ENCODE data around the gene CACNA2D2.

Gene CACNA2D2

DNA sequence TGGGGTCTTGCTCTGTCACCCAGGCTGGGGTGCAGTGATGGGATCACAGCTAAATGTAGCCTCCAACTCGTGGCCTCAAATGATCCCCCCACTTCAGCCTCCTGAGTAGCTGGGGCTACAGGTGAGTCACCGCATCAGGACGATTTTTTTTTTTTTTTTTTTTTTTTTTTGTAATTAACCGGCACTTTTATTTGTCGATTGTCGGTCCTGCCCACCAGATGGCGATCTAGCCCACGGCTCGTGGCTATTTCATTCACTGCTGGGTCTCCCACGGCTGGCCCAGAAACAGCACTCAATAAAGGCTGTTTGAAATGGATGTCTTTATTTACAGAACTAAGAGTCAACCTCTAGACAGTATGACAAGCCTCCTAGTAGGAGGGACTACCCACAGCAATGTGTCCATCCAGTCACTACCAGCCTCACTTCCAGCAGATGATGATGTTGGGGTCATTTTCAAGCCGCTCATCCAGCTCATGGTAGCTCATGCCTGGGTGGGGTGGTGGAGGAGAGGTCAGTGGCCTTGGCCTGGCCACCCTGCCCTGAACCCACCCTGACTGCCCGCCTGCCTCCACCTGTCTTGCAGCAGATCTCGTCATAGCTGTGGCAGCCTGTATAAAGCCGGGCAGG lies 156.1 kb downstream of the CACNA2D2 start:
- peak; percentile 56 to 63 for DNase-seq (ENCODE audit: low read depth in 2 of 2)

DNA sequence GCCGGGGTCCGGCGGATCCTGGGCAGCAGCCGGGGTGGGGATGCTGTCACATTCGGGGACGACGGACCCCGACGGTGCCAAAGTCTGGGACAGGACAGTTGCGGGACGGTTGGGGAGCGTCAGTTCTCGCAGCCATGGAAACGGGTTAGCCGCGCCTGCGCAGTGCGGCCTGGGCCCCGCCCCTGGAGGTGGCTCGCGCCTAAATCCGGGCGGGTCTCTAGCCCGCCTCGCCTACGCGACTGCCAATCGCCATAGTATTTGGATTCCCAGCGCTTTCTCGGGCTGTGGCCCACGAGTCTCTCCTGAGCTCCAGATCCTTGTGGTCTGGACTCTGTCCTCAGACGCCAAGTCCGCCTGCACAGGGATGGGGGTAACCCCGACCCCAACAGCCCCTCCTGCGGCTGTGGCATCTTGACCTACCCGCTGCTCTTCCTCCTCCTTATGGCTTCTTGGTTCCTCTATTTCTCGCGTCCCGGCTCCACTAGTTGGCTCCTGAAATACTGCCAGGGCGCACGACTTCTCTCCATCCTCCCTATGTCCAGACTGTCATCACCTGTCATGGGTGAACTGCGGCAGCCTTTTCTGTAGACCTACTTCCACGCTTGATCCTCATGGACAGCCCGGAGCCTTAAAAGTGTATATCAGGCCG lies 157.7 kb downstream of the CACNA2D2 start, which contains the start of gene ZMYND10:
Gene ZMYND10 (minus strand): TSS at position 147 of the 649 bp plus-strand sequence. CDS start 153 bp downstream, outside the sequence.
- DNase-seq (ENCODE audit: low read depth in 2 of 2): peak; percentile 54 to 69

DNA sequence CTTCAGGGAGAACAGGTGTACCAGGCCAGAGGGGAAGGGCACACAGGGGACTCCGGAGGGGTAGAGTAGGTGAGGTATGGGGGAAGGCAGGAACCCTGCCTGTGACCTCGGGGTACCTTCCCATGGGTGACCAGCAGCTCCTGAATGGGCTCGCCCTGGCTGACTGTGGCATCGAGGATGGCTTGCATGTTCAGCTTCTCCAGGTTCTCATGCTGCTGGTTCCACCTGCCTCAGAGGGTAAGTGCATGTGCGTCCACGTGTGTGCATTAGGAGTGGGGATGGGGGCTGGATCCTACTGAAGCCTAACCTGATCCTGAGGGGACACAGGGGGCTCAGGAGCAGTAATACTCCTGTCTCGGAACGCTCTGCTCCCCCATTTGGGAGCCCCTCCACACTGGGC lies 158.4 kb downstream of the CACNA2D2 start:
- DNase-seq (ENCODE audit: low read depth in 2 of 2): no peak

DNA sequence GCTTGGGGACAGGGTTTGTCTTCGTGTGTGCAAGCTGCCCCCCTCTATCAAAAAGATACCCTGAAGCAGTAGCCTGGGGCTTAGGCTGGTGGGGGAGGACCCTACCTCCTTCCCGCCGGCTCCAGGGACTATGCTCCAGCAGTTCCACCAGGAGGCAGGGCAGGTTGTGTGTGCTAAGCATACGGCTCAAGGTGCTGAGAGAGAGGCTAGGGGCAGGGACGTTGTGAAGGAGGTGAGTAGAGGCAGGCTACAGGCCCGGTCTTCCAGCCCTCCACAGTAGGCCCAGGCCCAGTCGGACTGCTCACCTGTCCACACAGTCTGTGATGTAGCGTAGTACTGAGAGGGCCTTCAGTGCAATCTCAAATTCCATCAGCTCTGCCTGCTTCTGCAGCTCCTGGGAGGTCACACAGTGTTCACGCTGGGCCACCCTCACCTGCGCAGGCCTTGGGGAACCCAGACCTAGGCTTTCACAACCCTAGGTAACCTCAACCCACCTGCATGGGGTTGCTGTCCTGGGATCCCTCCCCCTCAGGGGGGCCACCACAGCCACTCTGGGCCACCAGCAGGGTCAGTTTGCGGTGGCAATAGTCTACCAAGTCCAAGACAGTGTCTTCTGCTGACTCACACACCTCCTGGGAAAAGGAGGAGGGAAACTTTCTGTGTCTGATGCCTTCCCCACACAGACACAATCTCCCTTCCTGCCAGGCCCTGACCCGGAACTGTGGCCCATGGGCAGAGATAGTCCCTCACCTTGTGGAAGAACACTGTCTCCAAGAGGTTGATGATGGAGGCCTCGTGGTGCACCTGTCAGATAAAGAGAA lies 160.4 kb downstream of the CACNA2D2 start:
- DNase-seq (ENCODE audit: low read depth in 2 of 2): no peak

DNA sequence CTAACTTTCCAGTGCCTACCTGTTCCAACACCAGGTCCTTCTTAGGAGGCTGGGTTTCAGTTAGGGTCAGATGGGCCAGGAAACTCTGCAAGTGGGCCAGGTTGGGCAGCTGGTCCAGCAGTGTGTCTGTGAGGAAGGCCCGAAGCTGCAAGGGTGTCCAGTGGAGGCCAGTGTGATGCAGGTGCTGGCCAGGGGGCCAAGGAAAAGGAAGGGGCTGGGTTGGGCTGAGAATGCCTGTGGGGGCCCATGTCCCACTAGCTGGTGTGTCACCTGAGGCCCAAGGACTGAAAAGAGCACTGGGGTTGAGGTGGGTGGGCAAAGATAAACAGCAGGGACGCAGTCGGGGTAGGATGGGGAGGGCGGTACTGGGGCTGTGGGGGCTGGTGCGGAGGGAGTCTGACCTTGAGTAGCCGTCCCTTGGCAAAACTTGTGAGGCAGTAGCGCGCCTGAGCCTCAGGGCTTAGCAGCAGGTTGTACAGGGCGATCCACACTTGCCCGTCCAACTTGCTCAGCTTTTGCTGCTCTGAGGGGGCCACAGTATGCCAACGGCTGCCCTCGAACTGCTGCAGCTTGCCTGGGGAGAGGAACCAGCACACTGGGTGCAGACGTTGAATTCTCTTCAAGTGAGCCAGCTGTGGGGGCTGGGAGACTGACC lies 161.3 kb downstream of the CACNA2D2 start:
- DNase-seq (ENCODE audit: low read depth in 2 of 2): no peak

DNA sequence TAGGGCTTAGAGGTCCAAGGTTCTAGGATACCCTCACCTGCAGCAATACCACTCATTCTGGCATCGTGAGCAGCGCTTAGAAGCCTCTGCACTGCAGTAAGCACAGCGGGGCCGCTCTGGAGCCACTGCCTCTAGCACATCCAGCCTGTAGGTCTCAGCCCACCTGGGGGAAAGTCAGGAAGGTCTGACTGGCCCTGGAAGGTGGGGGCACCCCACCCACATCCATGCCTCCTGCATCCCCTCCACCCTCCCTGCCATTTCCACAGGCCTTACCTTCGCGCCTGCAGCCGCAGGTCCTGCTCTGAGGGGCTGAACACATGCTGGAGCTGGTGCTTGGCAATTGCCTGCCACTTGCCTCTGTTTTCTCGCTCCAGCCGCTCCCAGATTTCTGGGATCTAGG lies 161.9 kb downstream of the CACNA2D2 start:
- no peak for DNase-seq (ENCODE audit: low read depth in 2 of 2)

DNA sequence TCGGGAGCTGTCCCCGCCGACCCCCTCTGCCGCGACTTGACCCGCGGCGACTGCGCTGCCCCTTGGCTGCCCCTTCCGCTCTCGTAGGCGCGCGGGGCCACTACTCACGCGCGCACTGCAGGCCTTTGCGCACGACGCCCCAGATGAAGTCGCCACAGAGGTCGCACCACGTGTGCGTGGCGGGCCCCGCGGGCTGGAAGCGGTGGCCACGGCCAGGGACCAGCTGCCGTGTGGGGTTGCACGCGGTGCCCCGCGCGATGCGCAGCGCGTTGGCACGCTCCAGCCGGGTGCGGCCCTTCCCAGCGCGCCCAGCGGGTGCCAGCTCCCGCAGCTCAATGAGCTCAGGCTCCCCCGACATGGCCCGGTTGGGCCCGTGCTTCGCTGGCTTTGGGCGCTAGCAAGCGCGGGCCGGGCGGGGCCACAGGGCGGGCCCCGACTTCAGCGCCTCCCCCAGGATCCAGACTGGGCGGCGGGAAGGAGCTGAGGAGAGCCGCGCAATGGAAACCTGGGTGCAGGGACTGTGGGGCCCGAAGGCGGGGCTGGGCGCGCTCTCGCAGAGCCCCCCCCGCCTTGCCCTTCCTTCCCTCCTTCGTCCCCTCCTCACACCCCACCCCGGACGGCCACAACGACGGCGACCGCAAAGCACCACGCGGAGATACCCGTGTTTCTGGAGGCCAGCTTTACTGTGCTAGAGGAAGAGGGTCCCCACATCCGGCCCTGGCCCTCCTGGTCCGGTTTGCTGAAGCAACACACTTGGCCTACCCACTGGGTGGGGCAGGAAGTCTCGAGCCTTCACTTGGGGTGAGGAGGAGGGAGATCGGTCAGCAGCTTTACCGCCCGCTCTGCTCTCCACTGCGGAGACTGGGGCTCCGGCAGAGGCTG lies 162.7 kb downstream of the CACNA2D2 start, which contains the start of gene RASSF1:
Gene RASSF1 (minus strand): TSS at position 389 of the 882 bp plus-strand sequence. CDS start 31 bp downstream, at position 358.
- peak in 1 of 2 donors; percentile 64 for DNase-seq (ENCODE audit: low read depth in 2 of 2)

DNA sequence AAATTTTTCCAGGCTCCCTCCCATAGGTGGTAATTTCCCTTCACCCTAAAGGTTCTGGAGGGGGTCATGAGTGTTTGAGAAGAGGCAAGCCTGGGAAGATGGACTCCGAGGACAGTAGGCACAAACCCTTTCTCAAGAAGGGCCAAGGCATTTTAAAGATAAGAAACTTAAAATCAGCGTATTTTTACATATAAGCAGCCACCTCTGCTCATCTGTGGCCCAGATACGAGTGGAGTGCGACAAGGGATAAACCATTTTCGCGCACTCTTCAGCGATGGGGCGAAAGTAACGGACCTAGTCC lies 163.3 kb downstream of the CACNA2D2 start:
- DNase-seq (ENCODE audit: low read depth in 2 of 2): no peak

DNA sequence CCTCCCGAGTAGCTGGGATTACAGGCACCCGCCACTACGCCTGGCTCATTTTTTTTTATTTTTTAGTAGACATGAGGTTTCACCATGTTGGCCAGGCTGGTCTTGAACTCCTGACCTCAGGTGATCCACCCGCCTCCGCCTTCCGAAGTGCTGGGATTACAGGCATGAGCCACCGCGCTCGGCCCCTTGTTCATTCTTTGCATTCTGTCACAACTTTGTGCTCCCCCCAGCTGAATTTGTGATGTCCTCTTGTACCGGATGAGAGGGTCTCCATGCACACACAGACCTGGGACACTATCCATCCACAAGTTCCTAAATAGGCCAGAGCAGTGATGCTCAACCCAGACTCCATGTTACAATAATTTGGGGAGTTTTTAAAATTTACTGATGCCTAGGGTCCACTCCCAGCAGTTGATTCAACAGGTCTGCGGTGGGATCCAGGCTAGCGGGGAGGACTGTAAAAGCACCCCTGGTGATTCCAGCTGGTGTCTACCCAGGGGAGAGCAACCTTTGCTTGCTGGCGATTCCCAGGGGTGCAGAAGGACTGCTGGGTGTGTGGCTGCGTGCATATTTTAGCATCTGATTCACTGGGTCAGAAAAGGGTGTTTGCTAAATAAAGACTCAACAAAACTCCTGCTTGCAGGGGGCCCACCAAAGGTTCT lies 163.8 kb downstream of the CACNA2D2 start:
- DNase-seq (ENCODE audit: low read depth in 2 of 2): no peak

DNA sequence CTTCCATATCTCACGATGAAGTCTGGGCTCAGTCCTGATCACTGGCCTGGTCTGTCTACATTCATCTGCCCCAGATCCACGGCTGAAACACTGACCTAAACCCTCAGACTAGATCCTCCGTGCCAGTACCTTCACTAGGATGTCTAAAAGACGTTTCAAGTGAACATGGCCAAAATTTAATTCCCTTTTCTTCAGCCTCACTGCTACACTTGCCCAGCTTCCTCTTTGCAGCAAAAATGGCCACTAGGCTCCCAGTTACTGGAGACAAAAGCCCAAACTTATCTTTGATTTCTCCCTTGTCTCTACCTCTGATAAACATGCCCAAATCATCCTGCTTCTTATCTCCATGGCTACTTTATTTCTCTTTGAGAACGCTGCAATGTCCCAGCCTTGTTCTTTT lies 164.5 kb downstream of the CACNA2D2 start:
- DNase-seq (ENCODE audit: low read depth in 2 of 2): no peak

DNA sequence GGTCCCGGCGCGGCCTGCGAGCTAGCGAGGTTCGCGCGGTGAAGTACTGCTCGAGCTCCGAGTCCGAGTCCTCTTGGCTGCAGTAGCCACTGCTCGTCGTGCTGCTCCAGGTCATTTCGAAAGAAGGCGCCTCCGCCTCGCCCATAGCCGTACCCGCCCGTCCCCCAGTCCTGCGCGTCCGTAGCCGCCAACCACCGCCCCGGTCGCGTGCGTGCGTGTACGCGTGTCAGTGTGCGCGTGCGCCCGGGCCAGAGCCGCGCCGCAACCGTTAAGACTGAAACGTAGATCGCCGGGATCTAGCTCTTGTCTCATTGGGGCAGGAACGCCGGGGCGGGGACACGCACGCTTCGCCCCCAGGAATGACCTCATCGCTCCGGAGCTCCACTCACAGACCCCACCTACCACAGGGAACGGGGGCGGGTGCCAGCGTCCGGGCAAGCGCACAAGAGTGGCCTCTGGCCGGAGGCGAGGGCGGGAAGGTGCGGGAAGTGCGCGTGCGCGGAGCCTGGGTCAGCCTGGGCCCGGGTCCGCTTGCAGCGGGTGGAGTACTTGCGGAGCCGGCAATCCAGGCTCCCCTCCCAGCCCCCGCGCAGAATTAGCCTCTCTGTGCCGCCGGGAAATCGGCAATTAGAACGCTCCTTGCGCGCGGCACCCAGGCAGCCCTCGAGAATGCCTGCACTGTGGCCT lies 166.1 kb downstream of the CACNA2D2 start:
- peak; percentile 87 to 91 for DNase-seq (ENCODE audit: low read depth in 2 of 2)

DNA sequence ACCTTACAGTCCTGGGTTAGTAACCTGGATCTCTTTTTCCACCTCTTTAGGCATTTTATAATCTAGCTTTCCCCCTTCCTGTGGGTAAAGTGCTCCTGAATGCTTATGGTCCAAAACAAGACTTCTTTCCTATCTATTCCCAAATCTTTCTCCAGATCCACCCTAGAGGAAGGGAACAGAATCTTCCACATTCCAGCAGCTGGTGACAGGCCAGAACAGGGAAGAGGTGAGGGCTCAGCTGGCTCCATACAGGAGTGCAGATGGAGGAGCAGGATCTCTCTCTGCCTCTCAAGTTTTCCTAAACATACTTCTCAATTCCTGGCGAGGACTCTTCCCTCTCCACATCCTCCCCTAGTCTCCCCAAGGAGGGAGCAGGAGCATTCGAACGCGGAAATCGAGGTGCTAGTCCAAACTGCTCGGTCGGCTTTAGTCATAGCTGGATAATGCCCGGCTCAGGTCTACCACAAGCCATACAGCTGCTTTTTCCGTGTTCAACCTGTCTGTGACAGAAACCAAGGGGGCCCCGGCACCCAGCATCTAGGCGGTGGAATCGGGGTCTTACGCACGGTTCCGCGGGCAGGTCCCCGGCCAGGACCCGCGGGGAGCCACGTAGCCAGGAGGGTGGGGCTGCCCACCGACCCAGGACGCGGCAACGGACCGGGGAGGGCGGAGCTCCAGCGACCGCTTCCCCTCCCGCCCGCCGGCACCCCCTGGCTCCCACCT lies 166.8 kb downstream of the CACNA2D2 start:
- no peak for DNase-seq (ENCODE audit: low read depth in 2 of 2)

DNA sequence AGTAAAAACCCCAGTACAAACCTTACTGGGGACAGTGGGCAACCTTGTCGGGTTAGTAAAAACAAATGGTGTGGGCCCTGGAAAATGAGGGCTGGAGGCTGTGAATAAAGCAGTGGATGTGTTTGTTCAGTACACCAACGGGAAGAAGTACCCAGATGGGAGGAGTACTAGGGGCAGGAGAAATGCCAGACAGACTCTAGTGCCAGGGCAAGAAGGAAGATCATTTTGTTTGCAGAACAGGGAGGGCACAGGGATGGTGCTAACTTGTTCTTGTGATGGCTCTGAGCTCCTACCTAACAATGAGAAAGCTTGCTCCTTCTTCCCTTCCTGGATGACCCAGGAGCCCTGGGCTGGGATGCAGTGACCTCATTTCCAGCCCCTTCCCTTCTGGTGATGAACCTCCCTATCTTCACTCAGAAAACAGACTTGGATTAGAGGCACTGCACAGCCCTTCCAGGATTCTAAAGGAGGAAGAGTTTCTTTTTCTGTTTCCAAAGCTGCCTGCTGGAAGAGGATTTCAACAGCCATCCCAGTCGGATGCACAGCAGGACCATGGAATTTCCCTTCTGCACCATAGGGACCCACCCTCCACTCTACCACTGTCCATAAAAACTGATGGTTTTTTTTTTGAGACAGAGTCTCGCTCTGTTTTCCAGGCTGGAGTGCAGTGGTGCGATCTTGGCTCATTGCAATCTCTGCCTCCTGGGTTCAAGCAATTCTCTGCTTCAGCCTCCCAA lies 168.9 kb downstream of the CACNA2D2 start:
- DNase-seq (ENCODE audit: low read depth in 2 of 2): no peak

DNA sequence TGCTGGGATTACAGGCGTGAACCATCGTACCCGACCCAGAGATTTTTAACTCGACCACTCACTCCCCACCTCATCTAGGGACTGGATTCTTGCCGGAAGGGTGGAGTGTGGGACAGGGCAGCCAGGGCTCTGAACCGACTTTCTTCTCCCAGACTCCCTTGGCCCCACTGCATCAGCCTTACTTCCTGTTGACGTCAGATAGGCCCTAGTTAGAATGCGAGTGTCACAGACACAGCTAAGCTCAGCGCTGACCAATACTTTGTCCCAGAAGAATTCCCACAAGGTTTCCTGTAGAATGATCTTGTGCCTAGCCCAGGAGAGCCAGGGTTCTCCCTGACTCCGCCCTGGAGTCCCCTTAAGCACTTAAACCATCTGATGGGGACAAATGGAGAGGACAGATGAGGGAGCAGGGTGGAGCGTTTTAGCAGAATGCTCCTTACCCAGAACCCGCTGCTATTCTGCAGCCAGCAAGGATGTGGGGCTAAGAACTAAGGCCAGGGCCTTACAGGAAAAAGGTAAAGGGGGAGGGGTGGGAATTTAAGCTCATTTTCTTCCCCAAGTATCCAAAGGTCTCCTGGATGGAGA lies 169.6 kb downstream of the CACNA2D2 start:
- DNase-seq (ENCODE audit: low read depth in 2 of 2): no peak

DNA sequence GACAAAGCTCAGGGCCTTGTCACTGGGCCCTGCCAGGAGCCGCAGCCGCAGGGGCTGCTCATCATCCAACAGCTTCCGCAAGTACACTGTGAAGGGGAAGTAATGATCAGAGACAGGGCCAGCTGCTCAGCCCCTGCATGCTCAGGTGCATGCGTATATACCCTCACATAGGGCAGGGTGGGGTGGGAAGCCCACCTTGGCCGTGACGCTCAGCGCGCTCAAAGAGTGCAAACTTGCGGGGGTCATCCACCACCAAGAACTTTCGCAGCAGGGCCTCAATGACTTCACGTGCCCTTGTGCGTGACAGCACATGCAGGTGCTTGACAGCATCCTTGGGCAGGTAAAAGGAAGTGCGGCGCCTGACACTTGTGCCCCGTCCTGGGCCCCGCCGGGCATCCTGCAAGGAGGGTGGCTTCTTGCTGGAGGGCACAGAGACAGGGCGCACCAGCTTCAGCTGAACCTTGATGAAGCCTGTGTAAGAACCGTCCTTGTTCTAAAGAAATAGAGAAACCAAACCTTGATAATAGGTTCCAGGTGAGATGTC lies 172.0 kb downstream of the CACNA2D2 start:
- no peak for DNase-seq (ENCODE audit: low read depth in 2 of 2)

DNA sequence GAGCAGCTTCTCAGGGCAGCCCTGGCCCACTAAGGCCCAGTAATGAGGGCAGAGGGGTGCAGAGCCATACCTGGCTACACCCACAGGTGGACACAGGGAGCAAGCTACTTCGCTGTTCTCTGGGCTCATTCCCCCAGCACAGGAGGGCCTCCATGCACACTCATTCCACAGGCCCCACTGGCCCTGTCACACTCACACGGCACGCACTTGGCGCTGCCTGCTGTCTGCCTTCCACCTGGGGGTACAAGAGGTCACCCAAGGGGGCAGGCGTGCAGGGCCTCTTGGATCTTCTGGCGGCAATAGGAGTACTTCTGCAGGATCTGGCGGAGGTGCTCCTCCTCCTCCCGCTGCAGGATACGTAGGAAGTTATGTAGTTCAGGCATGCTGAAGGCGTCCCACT lies 173.1 kb downstream of the CACNA2D2 start:
- DNase-seq (ENCODE audit: low read depth in 2 of 2): no peak

DNA sequence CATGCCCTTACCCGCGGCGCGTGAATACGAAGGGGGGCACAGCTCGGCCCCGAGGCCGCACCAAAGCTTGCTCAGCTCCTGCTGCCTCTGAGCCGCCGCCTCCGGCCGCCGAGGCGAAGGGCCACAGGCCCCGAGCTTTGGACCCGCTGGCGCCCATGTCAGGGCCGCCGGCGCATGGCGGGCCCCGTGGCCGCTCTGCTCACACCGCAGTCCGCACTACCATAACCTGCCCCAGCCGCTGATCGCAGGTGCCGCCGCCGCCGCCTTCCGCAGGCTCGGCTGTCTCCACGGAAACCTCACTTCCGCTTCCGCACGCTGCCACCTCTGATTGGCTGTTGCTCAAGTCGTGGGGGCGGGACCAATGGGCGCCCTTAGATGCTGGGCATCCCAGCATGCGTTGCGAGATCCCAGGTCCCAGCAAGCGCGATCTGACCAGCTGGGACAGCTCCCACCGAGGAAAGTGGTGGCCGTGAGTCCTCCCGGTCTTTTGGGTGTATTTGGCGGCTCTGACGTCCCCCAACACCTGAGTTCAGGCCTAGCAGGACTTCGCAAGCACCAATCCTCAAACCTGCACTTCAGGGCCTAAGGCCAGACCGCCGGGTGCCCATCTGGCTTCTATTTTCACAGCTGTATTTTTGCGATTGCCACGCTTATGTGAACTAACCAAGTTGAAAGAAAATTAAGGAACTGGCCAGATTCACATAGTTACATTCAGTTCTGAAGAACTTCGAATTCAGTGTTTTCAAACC lies 175.3 kb downstream of the CACNA2D2 start, which contains the start of gene TUSC2:
Gene TUSC2 (minus strand): TSS at position 281 of the 749 bp plus-strand sequence. CDS start 124 bp downstream, at position 157.
- DNase-seq (ENCODE audit: low read depth in 2 of 2): peak; percentile 88 to 89
